HS-5 (cell line): ENCODE results near the gene FCER1G.

ENCODE experiments used
- DNase-seq: peaks from one replicate; pipeline ENCODE4 v3.0.0-alpha.2; 2012; ENCODE audit warnings: low read depth

The FCER1G gene

DNA sequence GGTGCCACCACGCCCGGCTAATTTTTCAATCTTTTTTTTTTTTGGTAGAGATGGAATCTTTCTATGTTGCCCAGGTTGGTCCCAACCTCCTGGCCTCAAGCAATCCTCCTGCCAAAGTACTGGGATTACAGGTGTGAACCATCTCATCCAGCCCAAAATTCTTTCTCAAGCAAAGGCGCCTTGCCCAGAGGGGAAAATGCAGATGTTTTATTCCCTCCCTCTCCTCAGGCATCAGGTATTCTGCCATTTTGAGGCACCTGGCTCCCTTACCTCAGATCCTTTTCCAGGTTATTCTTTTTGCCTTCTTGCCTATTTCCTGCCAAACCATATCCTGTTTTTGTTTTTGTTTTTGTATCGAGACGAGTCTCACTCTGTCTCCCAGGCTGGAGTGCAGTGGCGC lies 26.7 kb upstream of the FCER1G start:
- DNase-seq: no peak

DNA sequence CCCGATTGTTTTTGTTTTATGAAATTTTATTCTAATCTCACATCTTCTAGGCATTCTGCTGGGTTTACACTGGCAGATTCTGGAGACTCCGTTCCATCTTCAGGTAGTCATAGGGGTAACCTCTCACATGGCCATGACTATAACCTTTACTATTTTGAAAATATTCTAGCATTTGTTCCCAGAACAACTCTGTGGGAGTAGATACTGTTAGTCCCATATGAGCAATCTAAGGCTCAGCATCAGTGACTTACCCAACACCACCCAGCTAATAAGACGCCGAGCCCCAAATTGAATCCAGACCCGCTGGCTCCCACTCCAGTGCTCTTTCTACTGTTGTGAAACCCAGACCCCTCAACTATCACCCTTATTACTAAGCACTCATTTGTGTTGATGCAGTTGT lies 26.1 kb upstream of the FCER1G start:
- DNase-seq: no peak

DNA sequence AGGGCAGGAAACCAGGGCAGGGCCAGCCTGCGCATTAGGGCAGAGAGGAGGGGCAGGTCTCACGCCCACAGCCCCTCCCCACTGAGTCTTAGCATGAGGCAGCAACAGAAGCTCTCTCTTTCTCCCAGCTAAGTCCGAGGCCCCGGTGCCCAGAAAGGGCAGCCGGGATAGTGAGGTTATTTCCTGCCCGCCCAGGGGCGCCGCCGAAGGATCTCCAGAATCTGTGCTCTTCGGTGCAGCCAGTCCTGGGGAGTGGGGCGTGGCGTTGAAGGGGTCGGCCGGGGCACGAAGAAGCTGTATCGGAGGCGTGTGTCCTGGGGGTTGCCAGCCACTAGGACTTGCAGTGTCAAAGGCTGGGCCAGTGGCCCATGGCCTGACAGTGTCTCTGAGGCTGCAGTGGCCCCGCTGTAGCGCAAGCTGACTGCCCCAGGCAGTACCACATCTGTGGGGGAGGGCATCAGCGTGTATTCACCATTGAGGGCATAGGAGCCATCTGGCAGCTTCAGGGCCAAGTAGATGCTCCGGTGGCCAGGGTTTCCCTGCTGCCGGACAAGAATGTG lies 24.1 kb upstream of the FCER1G start:
- DNase-seq: no peak

GRCh38 chr1:161191971-161192370 lies 23.1 kb upstream of the FCER1G start:
- DNase-seq: no peak

- no peak for DNase-seq
Observed at GRCh38 chr1:161192476-161193465, 22.3 kb upstream of the FCER1G start.

GRCh38 chr1:161193561-161194235 lies 21.4 kb upstream of the FCER1G start:
- no peak for DNase-seq

DNA sequence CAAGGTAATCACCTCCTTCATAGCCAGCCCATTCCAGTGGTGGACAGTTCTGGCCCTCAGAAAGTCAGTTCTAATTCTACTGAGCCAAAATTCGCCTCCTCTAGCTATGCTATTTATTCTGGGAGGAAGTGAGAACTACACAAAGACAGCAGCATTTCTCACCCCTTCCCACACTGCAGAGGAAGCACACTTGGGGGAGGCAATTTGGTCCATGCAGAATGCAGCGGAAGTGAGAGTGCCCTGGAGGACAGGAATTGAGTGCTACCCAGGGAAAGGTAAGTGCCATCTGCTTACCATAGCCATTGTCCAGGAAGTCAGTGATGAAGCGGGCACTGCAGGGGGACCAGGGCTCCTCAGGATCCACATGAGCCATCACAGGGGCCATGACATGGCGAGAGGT lies 19.9 kb upstream of the FCER1G start:
- no peak for DNase-seq

- no peak for DNase-seq
Observed at GRCh38 chr1:161196111-161196510, 19.0 kb upstream of the FCER1G start.

- DNase-seq: no peak
Observed at GRCh38 chr1:161196521-161197451, 18.3 kb upstream of the FCER1G start.

DNA sequence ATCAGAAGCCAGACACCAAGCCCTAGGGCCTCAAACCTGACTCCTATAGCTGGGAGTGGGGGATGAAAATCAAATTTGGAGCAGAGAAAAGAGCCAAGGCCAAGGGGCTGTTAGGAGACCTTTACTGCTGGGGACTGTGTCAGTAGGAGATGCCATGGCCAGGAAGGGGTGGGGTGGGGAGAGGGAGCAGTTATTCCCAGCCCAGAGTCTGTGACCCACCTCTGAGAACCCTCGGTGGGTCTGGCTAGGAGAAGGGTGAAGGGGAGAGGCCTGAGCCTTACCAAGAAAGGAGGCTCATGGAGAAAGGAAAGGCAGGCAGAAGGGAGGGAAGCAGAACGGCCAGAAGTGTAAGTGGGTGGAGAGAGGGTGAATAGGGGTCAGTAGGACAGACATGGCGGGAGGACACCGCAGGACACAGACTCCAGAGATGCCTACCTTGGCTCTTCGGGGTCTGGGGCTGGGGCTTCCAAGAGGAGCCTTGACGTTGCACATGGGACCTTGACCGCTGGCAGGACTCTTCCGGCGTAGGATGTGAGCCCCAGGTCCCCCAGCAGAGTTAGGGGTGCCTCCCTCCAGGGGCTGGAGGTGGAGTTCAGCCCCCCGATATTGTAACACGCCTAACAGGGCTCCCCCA lies 17.4 kb upstream of the FCER1G start:
- no peak for DNase-seq

- DNase-seq: no peak
Observed at GRCh38 chr1:161198194-161198896, 16.8 kb upstream of the FCER1G start.

DNA sequence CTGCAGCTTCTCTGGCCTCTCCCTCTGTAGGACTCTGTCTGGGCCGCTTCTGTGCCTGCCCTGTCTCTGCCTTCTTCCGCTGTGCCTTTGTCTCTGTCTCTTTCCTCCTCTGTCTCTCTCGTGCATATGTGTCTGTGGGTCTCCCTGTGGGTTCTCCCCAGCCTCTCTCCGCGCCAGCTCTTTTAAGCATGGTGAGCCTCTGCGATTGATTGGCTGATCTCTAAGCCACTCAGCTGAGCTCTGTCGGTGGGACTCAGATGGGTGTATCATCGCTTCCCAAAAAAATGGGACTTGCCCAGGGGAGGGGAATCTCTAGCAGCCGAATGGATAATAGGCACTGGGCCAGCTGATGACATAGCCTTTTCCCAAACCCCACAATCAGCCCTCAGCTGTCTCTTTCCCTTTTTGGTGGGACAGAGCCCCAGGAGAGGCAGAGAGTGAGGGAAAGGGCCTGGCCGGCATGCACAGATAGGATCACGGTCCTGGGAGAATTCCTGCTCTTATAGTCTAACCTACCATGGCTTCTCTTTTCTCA lies 16.1 kb upstream of the FCER1G start, which contains the start of gene ADAMTS4:
TSS of gene ADAMTS4 (minus strand) at position 158 of the 535 bp plus-strand sequence. CDS start 427 bp downstream, outside the sequence.
- DNase-seq: peak; percentile 87

GRCh38 chr1:161199506-161200139 lies 15.5 kb upstream of the FCER1G start:
- no peak for DNase-seq

GRCh38 chr1:161200421-161200991 lies 14.6 kb upstream of the FCER1G start:
- DNase-seq: no peak

DNA sequence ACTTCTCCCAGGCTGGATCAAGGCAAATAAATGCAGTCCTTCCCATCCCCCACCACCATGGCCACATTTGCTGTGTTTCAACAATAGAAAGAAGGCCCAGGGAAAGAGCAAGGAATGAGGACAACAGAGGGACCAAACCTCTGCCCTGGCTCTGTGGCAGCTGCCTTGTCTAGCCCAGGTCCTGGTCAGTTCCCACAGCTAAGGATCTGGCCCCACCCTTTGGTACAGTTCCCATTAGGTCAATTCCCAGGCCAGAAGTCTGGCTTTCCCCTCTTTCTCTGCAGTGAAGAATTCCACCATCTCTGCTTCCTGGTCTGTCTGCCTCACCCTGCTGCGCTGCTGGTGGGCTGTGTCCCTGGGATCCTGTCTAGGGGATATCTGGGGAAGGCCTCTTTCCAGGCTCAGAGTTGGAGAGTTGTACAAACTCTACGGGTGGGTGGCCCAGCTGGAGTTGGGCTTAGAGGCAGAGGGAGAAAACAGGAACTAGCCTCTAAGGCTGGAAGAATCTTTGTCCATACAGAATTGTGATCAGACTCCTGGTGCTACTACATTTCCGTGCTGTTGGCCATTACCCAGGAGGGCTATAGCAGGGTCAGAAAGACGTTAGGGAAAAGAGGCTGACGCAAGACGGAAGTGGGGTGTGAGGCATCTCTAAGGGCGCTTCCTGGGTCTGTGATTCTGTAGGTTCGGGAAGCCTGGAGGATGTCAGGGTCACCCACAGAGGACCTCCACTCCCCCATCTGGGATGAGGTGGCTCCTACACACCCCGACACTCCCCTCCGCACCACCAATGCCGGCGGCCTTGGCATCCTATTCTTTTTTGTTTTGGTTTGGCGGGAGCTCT lies 13.9 kb upstream of the FCER1G start:
- DNase-seq: peak; percentile 80

DNA sequence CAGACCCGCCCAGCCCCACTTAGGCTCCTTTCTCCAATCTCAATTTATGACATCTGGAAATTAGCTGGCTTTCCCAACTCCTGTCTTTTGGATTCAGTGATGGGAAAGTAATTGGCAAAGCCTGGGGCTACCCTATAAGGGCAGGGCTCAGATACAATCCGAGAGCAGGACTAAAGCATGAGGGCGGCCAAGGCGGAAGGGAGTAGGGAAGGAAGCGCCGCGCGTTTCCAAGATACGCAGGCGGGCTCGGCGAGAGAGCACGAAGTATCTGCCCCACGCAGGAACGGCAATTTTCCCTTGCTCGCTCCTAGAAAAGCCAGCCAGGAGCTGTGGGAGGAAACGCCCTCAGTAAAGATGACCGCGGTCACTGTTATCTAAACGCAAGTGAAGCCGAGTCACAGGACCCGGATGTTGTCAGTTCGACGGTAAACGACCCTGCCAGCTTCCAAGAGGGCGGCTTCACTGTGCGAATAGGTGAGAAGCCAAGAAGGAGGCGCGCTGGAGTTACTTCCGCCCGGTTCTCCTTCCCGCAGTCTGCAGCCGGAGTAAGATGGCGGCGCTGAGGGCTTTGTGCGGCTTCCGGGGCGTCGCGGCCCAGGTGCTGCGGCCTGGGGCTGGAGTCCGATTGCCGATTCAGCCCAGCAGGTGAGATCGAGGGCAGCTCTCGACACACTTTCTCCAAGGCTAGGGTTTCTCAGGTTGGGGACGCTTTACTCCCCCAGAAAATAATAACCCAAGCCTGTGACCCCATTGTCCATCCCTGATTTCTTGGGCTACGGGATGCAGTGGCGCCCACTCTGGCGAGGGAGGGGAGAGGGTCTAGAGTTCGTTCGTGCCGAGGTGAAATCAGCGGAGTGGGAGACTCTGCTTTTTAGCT lies 13.0 kb upstream of the FCER1G start, which contains the start of gene NDUFS2:
TSS of gene NDUFS2 (plus strand) at position 532 of the 877 bp plus-strand sequence. CDS start at position 551, 19 bp downstream.
- DNase-seq: peak; percentile 94
